GDM1 (cell line): Measurements from ENCODE around the gene NRP1.

Experiments used
- DNase-seq: peaks from one replicate; lab custom pipeline; 2025; lab: John Stamatoyannopoulos, UW

Gene NRP1

DNA sequence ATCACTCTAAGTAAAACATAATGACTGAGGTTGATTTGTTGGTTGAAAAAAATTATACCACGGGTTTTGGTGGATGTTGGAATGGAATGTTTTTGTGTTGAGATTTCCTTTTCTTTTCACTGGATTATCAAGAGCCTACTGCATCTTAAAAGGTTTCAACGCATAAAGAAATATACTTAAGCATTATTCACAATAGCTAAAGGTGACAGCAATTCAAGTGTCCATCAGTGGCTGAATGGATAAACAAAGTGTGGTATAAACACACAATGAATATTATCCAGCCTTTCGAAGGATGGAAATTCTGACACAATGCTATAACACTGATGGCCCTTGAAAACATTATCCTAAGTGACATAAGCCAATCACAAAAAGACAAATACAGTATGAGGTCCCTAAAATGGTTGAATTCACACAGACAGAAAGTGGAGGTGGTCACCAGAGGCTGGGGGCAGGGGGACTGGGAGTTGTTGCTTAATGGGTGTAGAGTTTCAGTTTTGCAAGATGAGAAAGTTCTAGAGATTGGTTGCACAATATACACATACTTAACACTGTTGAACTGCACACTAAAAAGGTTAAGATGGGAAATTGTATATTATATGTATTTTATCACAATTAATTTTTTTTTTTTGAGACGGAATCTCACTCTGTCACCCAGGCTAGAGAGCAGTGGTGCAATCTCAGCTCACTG, 122.3 kb downstream of the NRP1 start:
- DNase-seq: no peak

DNA sequence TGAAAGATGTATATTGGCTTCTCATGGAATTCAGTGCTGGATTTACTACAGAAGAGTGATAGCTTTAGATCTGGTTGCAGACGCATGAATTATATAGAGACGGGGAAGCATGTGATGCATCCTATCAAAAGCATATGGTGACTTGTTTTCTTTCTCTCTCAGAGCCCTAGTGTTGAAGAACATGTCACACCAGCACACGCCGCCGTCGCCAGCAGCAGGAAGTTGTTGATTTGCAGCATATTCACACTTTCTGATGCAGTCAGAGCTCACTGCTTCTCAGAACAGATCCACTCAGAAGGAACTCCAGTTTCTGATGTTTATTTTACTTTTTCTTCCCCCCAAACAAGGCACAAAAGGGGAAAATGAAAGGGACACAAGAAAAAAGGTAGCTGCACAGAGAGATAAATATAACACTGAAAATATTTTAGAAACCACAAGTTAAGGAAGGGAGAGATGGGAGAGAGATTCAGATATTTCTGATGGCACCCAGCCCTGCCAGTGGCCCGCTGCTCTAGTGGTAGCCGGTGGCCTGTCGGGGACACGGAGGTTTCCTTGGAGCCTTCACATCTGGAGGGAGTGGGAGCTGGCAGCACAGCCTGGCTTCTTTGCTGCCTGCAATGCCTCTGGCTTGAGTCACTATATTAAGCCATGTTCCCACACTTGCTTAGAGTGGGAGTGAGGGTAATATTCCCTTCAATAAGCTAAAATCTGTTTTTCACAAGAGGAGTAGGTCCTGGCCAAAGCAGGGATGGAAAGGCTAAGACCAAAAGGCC, 123.2 kb downstream of the NRP1 start:
- no peak for DNase-seq

DNA sequence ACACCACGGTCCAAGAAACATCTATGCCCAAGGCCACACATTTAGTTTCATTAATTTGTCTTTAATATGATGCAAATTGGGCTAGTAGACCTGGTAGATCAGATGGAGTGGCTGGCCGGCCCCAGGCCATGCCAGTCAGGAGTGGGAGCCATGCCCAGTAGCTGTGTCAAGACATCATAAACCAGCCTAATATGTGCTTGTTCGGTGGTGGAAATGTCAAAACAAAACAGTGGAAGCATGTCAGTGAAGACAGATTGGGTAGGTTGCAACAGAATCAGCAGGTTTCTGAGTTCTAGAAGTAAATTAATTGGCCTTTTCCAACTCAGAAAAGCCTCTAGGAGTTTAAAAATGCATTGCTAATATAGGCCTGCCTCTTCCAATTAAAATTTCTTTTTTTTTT, 124.7 kb downstream of the NRP1 start:
- no peak for DNase-seq

DNA sequence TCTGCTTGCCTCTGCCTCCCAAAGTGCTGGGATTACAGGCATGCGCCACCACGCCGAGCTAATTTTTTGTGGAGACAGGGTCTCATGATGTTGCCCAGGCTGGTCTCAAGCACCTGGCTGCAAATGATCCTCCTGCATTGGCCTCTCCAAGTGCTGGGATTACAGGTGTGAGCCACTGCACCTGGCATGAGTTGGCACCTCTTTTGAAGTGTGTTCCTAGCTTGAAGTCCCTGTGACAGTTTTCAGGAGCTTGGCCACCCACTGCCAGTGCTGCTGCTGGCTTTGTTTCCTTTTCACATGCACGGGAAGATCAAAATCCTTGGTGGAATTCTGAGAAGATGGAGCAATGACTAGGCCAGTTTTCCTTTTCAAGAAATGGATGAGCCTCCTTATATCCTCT, 126.3 kb downstream of the NRP1 start:
- DNase-seq: no peak

GRCh38 chr10:33204031-33204430, 130.4 kb downstream of the NRP1 start:
- DNase-seq: no peak

GRCh38 chr10:33201971-33202370, 132.5 kb downstream of the NRP1 start:
- no peak for DNase-seq

GRCh38 chr10:33201056-33201780, 133.2 kb downstream of the NRP1 start:
- no peak for DNase-seq

GRCh38 chr10:33199731-33200232, 134.7 kb downstream of the NRP1 start:
- DNase-seq: no peak

GRCh38 chr10:33198610-33199009, 135.9 kb downstream of the NRP1 start:
- DNase-seq: no peak

GRCh38 chr10:33196710-33197491, 137.6 kb downstream of the NRP1 start:
- no peak for DNase-seq

DNA sequence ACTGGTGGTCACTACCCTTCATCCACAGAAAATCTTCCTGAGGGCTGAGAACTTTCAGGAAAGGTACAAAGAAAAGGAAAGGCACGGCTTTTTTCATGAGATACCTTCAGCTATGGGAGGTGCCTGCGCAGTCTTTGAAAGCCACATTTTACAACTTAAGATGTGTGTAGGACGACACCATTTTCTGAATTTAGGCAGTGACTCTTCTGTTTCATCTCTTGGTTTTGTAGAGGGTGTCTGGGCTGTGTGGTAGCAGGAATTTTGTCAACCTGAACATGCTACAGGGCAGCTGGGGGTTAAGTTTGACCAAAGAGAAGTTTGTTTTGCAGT, 138.1 kb downstream of the NRP1 start:
- no peak for DNase-seq

- no peak for DNase-seq
Measured at GRCh38 chr10:33195608-33196376, 138.7 kb downstream of the NRP1 start.

DNA sequence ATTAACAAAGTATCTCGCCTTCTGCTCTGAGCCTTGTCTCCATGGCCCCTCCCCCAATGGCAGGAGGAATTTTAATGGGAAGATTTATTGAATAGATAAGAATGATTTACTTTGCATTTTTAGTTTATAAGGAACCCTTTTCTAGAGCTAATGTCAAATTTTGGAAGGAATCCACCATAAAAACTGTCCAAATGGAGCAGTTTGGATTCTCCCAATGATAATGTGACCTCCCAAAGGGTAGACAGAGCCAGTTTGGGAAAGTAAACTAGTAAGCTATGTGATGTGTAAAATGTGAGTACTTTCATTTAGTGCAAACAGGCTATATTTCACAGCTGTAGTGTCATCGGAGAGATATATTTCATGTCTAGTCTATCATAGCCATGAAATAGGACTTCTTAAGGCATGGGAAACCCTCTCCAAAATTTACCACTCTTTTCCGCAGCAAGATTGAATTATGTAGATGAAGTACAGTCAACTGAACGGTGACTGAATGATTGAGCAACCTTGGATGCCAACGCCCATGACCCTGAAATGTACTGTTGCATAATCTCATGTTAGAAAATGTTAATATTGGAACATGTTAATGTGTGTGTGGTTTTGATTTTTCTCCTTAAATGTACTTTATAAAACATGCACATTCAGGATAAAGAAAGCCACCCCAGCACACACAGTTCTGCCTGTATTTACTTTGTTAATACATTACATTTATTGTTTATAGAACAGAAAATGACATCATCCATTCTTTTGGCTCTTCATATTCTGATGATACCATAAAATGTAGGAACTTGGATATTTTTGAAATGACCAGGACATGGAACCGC, 140.6 kb downstream of the NRP1 start:
- DNase-seq: no peak

GRCh38 chr10:33193057-33193700, 141.3 kb downstream of the NRP1 start:
- DNase-seq: peak; percentile 66

GRCh38 chr10:33192190-33192589, 142.3 kb downstream of the NRP1 start:
- no peak for DNase-seq

DNA sequence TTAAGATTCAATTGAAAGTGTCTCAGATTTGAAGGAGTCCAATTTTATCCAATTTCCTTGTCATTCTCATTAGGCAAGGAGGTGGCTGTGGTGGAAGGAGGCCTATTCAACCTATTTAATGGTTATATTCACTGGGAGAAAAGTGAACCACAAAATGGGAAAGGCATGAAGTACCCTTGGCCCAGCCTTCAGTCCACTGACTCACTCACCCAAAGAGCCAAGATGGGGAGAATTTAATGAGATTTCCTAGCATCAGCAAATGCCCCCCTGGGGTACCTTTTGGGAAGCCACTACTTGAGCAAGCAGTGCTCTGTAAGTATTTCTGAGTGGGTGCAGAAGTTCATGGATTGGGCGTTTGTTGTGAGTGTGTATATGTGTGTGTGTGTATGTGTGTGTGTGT, 144.1 kb downstream of the NRP1 start:
- DNase-seq: no peak

- no peak for DNase-seq
Measured at GRCh38 chr10:33189808-33190207, 144.7 kb downstream of the NRP1 start.

DNA sequence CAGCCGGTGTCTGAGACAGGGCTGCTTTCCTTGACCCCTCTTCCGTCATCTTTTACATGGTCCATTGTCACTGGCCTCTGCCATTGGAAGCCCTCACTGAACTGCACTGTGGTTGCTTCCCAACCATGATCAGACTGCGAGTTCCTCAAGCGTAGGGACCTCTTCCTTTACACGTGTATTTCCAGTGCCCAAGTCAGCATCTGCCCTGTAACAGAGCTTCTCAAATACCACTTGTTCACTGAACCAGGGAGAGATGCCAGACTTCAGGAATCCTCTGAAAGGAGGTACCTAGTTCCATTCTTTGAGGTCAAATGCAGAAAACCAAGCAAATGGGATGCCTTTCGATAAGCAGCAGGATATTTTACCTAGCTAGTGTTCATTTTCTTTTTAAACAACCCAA, 145.1 kb downstream of the NRP1 start:
- no peak for DNase-seq

- no peak for DNase-seq
Measured at GRCh38 chr10:33187427-33187999, 147.0 kb downstream of the NRP1 start.

- DNase-seq: no peak
Measured at GRCh38 chr10:33186150-33186549, 148.3 kb downstream of the NRP1 start.
